ENCODE measurements around the gene TSPAN7. TPM values are rescaled to one million over a fixed set of nuclear protein-coding genes. Genes with fewer than 3 reads are reported as not detected.

The TSPAN7 gene
- total RNA-seq, 2 donors from 2014 or later = 6.2 to 15.1 TPM

DNA sequence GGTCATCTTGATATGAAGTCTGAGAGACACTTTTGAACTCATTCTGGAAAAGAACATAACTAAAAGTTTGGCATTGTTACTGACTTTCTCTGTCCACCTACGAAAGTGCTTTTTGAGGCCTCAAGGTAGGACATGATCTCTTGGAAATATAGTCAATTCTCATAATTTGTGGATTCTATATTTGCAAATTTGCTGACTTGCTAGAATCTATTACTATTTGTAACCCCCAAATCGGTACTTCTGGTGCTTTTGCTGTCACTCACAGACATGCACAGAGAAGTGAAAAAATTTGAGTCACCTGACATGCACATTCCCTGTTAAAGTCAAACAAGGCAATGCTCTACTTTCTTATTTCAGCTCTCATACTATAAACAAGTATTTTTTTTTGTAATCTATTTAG lies 35.6 kb downstream of the TSPAN7 start:
- Histone ChIP-seq H3K36me3 (ENCODE audit: control insufficient read depth, insufficient read depth, low read length) (no peaks in the 10 kb centered on the region), H3K9ac (ENCODE audit: extremely low read depth, low read length, poor library complexity, severe bottlenecking) (no peak overlapping the region), H3K27me3 (ENCODE audit: control insufficient read depth, insufficient read depth, low read length, poor library complexity, severe bottlenecking) (no peaks in the 10 kb centered on the region), H3K4me1 (ENCODE audit: control insufficient read depth, insufficient read depth, low read length) (peaks cover 3% of the 10 kb centered on the region), H3K4me3 (ENCODE audit: low read length) (no peak overlapping the region), H3K27ac (ENCODE audit: low read depth, low read length) (no peak overlapping the region), H3K9me3 (ENCODE audit: control insufficient read depth, low read length) (no peaks in the 10 kb centered on the region)
- Mint-ChIP-seq H3K27ac (no peak overlapping the region), H3K27me3 (ENCODE audit: insufficient read depth) (no peaks in the 10 kb centered on the region), H3K4me3 (no peak overlapping the region), H3K9me3 (peaks cover 45% of the 10 kb centered on the region), H3K4me1 (peaks cover 10% of the 10 kb centered on the region), H3K36me3 (ENCODE audit: low read depth) (no peaks in the 10 kb centered on the region)
- 88 to 100% methylated on average over 1 to 2 of the region's 2 CpGs for WGBS, 2 experiments (ENCODE audit: insufficient coverage in 1 of 2, insufficient read length in 1 of 2)
- no peak for TF ChIP-seq CTCF (conservative IDR thresholded peaks at IDR 0.05)
- no peak for DNase-seq

DNA sequence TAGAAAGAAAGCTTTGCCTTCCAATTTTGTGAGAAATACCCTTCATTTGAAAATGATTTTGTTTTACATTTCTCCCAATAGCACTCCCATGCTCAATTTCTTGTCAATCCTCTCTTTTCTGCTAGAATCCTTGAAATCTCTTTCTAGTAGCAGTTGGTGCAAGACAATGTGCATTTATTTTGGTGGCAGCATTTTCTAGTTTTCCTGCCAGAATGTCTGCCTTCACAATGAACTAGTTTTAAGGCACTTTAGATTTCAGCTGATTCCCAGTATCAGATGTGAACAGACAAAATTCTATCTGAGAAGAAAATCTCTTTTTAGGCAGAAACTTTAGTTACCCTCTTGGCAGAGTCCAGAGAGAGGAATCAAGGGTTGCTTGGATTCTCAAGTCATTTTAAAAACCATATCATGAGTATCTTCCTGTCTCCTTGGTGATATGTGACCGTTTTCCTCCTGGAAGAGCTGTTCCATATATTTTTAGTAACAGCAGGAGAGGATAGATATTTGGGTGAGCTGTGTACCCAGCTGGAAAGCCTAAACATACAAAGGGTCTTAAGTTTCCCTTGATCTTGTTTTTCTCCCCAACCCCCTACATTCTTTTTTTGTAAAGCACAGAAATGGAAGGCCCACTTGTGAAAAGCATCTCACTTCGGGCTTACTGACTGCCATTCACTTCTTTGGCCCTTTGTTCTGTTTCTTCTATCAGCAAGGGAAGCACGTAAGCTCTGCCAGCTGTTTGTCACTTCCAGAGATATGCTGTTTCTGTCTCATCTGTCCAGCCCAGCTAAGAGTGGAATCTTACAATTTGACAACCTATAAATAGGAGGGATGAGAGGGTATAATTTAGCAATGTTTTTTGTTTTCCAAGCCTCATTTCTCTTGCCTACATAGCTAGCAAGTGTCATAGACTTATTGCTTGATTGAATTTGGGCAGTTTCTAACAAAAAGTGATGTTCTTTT lies 38.7 kb downstream of the TSPAN7 start:
- TF ChIP-seq CTCF (conservative IDR thresholded peaks at IDR 0.05) = no peak
- Mint-ChIP-seq H3K4me1 (peaks cover 10% of the 10 kb centered on the region), H3K27me3 (ENCODE audit: insufficient read depth) (no peaks in the 10 kb centered on the region), H3K36me3 (ENCODE audit: low read depth) (no peaks in the 10 kb centered on the region), H3K4me3 (no peak overlapping the region), H3K27ac (no peak overlapping the region), H3K9me3 (peaks cover 42% of the 10 kb centered on the region)
- Histone ChIP-seq H3K4me3 (ENCODE audit: low read length) (no peak overlapping the region), H3K4me1 (ENCODE audit: control insufficient read depth, insufficient read depth, low read length) (peaks cover 3% of the 10 kb centered on the region), H3K27me3 (ENCODE audit: control insufficient read depth, insufficient read depth, low read length, poor library complexity, severe bottlenecking) (no peaks in the 10 kb centered on the region), H3K36me3 (ENCODE audit: control insufficient read depth, insufficient read depth, low read length) (no peaks in the 10 kb centered on the region), H3K9ac (ENCODE audit: extremely low read depth, low read length, poor library complexity, severe bottlenecking) (no peak overlapping the region), H3K9me3 (ENCODE audit: control insufficient read depth, low read length) (no peaks in the 10 kb centered on the region), H3K27ac (ENCODE audit: low read depth, low read length) (no peak overlapping the region)
- DNase-seq = no peak
- WGBS, 2 experiments (ENCODE audit: insufficient coverage in 1 of 2, insufficient read length in 1 of 2) = 20 to 58% methylated on average over 1 to 3 of the region's 3 CpGs

- H3K27me3 Mint-ChIP-seq (ENCODE audit: insufficient read depth) = no peaks in the 10 kb centered on the region
- H3K4me3 ChIP-seq (ENCODE audit: low read length) = no peak overlapping the region
- no peaks in the 10 kb centered on the region for H3K36me3 Mint-ChIP-seq (ENCODE audit: low read depth)
- DNase-seq = no peak
- H3K9ac ChIP-seq (ENCODE audit: extremely low read depth, low read length, poor library complexity, severe bottlenecking) = no peak overlapping the region
- peaks cover 3% of the 10 kb centered on the region for H3K4me1 ChIP-seq (ENCODE audit: control insufficient read depth, insufficient read depth, low read length)
- peaks cover 10% of the 10 kb centered on the region for H3K4me1 Mint-ChIP-seq
- H3K9me3 ChIP-seq (ENCODE audit: control insufficient read depth, low read length) = no peaks in the 10 kb centered on the region
- H3K27me3 ChIP-seq (ENCODE audit: control insufficient read depth, insufficient read depth, low read length, poor library complexity, severe bottlenecking) = no peaks in the 10 kb centered on the region
- no peak overlapping the region for H3K27ac ChIP-seq (ENCODE audit: low read depth, low read length)
- H3K4me3 Mint-ChIP-seq = no peak overlapping the region
- peaks cover 34% of the 10 kb centered on the region for H3K9me3 Mint-ChIP-seq
- TF ChIP-seq CTCF (conservative IDR thresholded peaks at IDR 0.05) = no peak
- no peak overlapping the region for H3K27ac Mint-ChIP-seq
- no peaks in the 10 kb centered on the region for H3K36me3 ChIP-seq (ENCODE audit: control insufficient read depth, insufficient read depth, low read length)
Observed at GRCh38 chrX:38601866-38602265, 40.5 kb downstream of the TSPAN7 start.
